Stimulated activated CD4-positive, alpha-beta T cell treated with anti-CD3 and anti-CD28 coated beads, TNF-alpha, amount 100 ng/mL, for 24 hours (primary cell): ENCODE data around the gene ADAMTSL3.

Source experiments
- DNase-seq, 3 experiments: peaks; one replicate each; pipeline ENCODE4 v3.0.0-alpha.2; 2020; ENCODE audit warnings: low read depth in 3 of 3

ADAMTSL3 gene

GRCh38 chr15:83918011-83918410 is 264.1 kb downstream of the ADAMTSL3 start:
- no peak for DNase-seq

GRCh38 chr15:83919319-83919830 is 265.5 kb downstream of the ADAMTSL3 start:
- DNase-seq, result peak in 1 of 3 experiments; percentile 25

- no peak for DNase-seq
These were observed 266.1 kb downstream of the ADAMTSL3 start for GRCh38 chr15:83919978-83920510.

GRCh38 chr15:83922649-83923294 is 268.8 kb downstream of the ADAMTSL3 start:
- DNase-seq, result no peak

- DNase-seq, result no peak
These were observed 272.2 kb downstream of the ADAMTSL3 start for GRCh38 chr15:83926116-83926515.

GRCh38 chr15:83927704-83928391 is 273.9 kb downstream of the ADAMTSL3 start:
- DNase-seq, result no peak

- DNase-seq, result no peak
These were observed 274.4 kb downstream of the ADAMTSL3 start for GRCh38 chr15:83928392-83928734.

- no peak for DNase-seq
These were observed 275.0 kb downstream of the ADAMTSL3 start for GRCh38 chr15:83928878-83929418.

- DNase-seq, result no peak
These were observed 275.7 kb downstream of the ADAMTSL3 start for GRCh38 chr15:83929619-83930018.

GRCh38 chr15:83930392-83931212 is 276.7 kb downstream of the ADAMTSL3 start:
- DNase-seq, result no peak

GRCh38 chr15:83935774-83936173 is 281.9 kb downstream of the ADAMTSL3 start:
- no peak for DNase-seq

GRCh38 chr15:83940136-83940535 is 286.2 kb downstream of the ADAMTSL3 start:
- DNase-seq, result no peak

GRCh38 chr15:83943043-83943442 is 289.1 kb downstream of the ADAMTSL3 start:
- no peak for DNase-seq

- no peak for DNase-seq
These were observed 290.0 kb downstream of the ADAMTSL3 start for GRCh38 chr15:83943849-83944404.

- DNase-seq, result no peak
These were observed 293.2 kb downstream of the ADAMTSL3 start for GRCh38 chr15:83947156-83947555.

GRCh38 chr15:83954506-83954905 is 300.6 kb downstream of the ADAMTSL3 start:
- DNase-seq, result no peak

GRCh38 chr15:83955806-83956265 is 301.9 kb downstream of the ADAMTSL3 start:
- DNase-seq, result no peak

- DNase-seq, result no peak
These were observed 303.0 kb downstream of the ADAMTSL3 start for GRCh38 chr15:83956887-83957286.

GRCh38 chr15:83959477-83959876 is 305.6 kb downstream of the ADAMTSL3 start:
- DNase-seq, result no peak

GRCh38 chr15:83960192-83960829 is 306.4 kb downstream of the ADAMTSL3 start:
- DNase-seq, result no peak

GRCh38 chr15:83961311-83961710 is 307.4 kb downstream of the ADAMTSL3 start:
- DNase-seq, result no peak
